ENCODE data around the gene GOLGA6D. TPM values are rescaled to one million over a fixed set of nuclear protein-coding genes. Genes with fewer than 3 reads are reported as not detected.
"Not testable (repeated sequence)": the region's sequence is repeated elsewhere in the genome, so short reads cannot be mapped to it uniquely, and the experiment has no call there.

GOLGA6D gene
- total and polyA plus RNA-seq, 4 donors = 0.12 TPM; not detected in 3

- Histone ChIP-seq H3K27me3 (ENCODE audit: control insufficient read depth in 3 of 3, insufficient read depth in 3 of 3, low read length in 2 of 3) (peaks cover 0 to 3% (median 0%) of the 10 kb centered on the region in 3 donors), H3K4me1 (ENCODE audit: control insufficient read depth in 5 of 5, insufficient read depth in 5 of 5, low read length in 5 of 5) (no peaks in the 10 kb centered on the region), H3K9ac (ENCODE audit: insufficient read depth in 1 of 2, low read length in 2 of 2) (no peak overlapping the region), H3K4me3 (no peak overlapping the region), H3K36me3 (ENCODE audit: control insufficient read depth in 4 of 4, insufficient read depth in 4 of 4, low read length in 4 of 4) (no peaks in the 10 kb centered on the region), H3K9me3 (ENCODE audit: control insufficient read depth in 4 of 4, insufficient read depth in 3 of 4, low read length in 3 of 4) (no peaks in the 10 kb centered on the region), H3K27ac (ENCODE audit: low read depth in 1 of 2, low read length in 1 of 2) (no peak overlapping the region)
- DNase-seq (no peak), ATAC-seq (ENCODE audit: insufficient read depth, low FRiP score) (no peak)
- 88 to 92% methylated on average over 13 of the region's 13 CpGs for WGBS, 2 donors
- TF ChIP-seq, protein P1, sequence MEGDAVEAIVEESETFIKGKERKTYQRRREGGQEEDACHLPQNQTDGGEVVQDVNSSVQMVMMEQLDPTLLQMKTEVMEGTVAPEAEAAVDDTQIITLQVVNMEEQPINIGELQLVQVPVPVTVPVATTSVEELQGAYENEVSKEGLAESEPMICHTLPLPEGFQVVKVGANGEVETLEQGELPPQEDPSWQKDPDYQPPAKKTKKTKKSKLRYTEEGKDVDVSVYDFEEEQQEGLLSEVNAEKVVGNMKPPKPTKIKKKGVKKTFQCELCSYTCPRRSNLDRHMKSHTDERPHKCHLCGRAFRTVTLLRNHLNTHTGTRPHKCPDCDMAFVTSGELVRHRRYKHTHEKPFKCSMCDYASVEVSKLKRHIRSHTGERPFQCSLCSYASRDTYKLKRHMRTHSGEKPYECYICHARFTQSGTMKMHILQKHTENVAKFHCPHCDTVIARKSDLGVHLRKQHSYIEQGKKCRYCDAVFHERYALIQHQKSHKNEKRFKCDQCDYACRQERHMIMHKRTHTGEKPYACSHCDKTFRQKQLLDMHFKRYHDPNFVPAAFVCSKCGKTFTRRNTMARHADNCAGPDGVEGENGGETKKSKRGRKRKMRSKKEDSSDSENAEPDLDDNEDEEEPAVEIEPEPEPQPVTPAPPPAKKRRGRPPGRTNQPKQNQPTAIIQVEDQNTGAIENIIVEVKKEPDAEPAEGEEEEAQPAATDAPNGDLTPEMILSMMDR (IDR thresholded peaks at IDR 0.05; ENCODE audit: control extremely low read depth, extremely low read depth) = no peak
These were observed 30.6 kb downstream of the GOLGA6D start for GRCh38 chr15:75313116-75313845.

DNA sequence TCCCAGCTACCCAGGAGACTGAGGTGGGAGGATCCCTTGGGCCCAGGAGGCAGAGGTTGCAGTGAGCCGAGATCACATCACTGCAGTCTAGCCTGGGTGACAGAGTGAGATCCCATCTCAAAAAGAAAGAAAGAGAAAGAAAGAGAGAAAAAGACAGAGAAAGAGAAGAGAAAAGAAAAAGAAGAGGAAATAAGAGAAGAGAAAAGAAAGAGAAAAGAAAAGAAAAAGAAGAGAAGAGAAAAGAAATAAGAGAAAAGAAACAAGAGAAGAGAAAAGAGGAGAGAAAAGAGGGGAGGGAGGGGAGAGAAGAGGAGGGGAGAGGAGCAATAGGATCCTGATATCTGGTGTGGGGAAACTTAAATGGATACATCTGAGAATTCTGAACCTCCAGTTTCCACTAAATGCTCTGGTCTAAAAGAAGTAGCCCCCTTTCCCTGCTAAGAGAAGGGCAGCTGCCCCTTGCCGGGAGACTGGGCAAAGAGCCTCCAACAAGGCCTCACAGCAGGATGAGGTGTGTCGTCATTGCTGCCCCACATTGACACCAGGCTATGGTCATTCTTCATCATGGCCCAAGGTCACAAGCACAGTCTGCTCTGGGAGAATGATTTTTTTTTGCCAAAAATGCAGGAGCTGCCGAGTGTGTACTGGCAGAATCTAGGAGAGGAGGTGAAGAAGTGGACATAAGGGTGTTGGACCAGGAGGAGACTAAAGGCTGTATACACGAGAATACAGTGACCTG lies 32.1 kb downstream of the GOLGA6D start:
- DNase-seq (no peak), ATAC-seq (ENCODE audit: insufficient read depth, low FRiP score) (no peak)
- no peaks in the 10 kb centered on the region for H3K36me3 ChIP-seq (ENCODE audit: control insufficient read depth in 4 of 4, insufficient read depth in 4 of 4, low read length in 4 of 4)
- H3K27me3 ChIP-seq (ENCODE audit: control insufficient read depth in 3 of 3, insufficient read depth in 3 of 3, low read length in 2 of 3) = peaks cover 0 to 3% (median 0%) of the 10 kb centered on the region in 3 donors
- H3K9me3 ChIP-seq (ENCODE audit: control insufficient read depth in 4 of 4, insufficient read depth in 3 of 4, low read length in 3 of 4) = no peaks in the 10 kb centered on the region
- TF ChIP-seq, protein P1 (IDR thresholded peaks at IDR 0.05; ENCODE audit: control extremely low read depth, extremely low read depth) = no peak
- H3K4me3 ChIP-seq = no peak overlapping the region
- H3K4me1 ChIP-seq (ENCODE audit: control insufficient read depth in 5 of 5, insufficient read depth in 5 of 5, low read length in 5 of 5) = no peaks in the 10 kb centered on the region
- H3K27ac ChIP-seq (ENCODE audit: low read depth in 1 of 2, low read length in 1 of 2) = no peak overlapping the region
- H3K9ac ChIP-seq (ENCODE audit: insufficient read depth in 1 of 2, low read length in 2 of 2) = no peak overlapping the region
- WGBS, 2 donors = 75 to 81% methylated on average over 5 of the region's 5 CpGs

DNA sequence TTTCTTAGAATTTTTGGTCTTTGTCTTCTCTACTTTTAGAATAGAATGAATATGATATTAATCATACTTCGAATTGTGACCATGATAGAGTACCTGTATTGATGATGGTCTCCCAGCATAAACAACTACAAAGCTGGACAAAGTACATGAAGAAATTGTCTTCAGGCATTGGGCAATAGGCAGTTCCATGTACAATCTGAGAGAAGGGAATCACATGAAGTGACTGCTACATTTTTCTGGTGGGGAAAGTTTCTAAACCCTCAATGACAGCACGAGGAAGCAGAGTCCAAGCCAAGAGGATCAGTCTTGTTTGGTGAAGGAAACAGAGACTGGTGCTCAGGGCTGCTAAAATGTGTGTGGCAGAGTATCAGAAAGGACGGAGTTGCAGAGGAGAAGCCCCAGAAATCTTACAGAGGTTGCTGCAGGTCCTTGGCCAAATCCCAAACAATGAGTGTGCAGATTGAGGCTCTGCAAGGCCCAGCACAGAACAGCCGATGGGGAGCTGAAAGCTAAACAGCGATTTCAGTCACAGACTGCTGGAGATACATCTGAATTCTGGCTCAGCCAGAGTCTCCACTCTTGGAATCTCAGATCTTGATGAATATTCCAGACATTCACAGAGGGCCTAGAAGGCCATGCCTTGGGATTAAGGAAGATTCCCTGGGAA lies 36.7 kb downstream of the GOLGA6D start:
- not testable (repeated sequence) for H3K4me1 ChIP-seq (ENCODE audit: control insufficient read depth in 5 of 5, insufficient read depth in 5 of 5, low read length in 5 of 5); DNase-seq; ATAC-seq (ENCODE audit: insufficient read depth, low FRiP score); H3K27me3 ChIP-seq (ENCODE audit: control insufficient read depth in 3 of 3, insufficient read depth in 3 of 3, low read length in 2 of 3); H3K4me3 ChIP-seq; H3K9ac ChIP-seq (ENCODE audit: insufficient read depth in 1 of 2, low read length in 2 of 2); H3K36me3 ChIP-seq (ENCODE audit: control insufficient read depth in 4 of 4, insufficient read depth in 4 of 4, low read length in 4 of 4); H3K27ac ChIP-seq (ENCODE audit: low read depth in 1 of 2, low read length in 1 of 2); H3K9me3 ChIP-seq (ENCODE audit: control insufficient read depth in 4 of 4, insufficient read depth in 3 of 4, low read length in 3 of 4)
- WGBS, 2 donors = 82 to 87% methylated on average over 5 of the region's 5 CpGs

DNA sequence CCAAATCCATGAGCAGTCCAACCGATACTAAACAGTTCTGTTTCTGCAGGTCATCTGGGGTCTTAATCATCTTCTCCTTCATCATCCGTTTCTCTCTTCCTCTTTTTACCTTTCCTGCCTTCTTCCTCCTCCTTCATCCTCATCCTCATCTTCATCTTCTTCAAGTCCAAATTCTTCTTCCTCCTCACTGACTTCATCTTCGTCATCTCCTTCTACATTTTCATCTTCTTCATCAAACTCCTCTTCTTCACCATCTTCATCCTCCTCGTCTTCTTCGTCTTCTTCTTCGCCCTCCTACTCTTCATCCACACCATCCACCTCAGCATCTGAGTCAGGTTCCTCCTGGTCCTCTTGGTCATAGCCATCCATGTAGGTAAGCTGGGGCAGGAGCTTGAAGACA lies 39.1 kb downstream of the GOLGA6D start:
- TF ChIP-seq, protein P1 (IDR thresholded peaks at IDR 0.05; ENCODE audit: control extremely low read depth, extremely low read depth) = no peak
- no peak for DNase-seq
- no peaks in the 10 kb centered on the region for H3K4me1 ChIP-seq (ENCODE audit: control insufficient read depth in 5 of 5, insufficient read depth in 5 of 5, low read length in 5 of 5)
- H3K36me3 ChIP-seq (ENCODE audit: control insufficient read depth in 4 of 4, insufficient read depth in 4 of 4, low read length in 4 of 4) = no peaks in the 10 kb centered on the region
- no peak overlapping the region for H3K27ac ChIP-seq (ENCODE audit: low read depth in 1 of 2, low read length in 1 of 2)
- H3K9ac ChIP-seq (ENCODE audit: insufficient read depth in 1 of 2, low read length in 2 of 2) = no peak overlapping the region
- no peaks in the 10 kb centered on the region for H3K27me3 ChIP-seq (ENCODE audit: control insufficient read depth in 3 of 3, insufficient read depth in 3 of 3, low read length in 2 of 3)
- no peak overlapping the region for H3K4me3 ChIP-seq
- no peak for ATAC-seq (ENCODE audit: insufficient read depth, low FRiP score)
- H3K9me3 ChIP-seq (ENCODE audit: control insufficient read depth in 4 of 4, insufficient read depth in 3 of 4, low read length in 3 of 4) = no peaks in the 10 kb centered on the region
- 80 to 89% methylated on average over 6 of the region's 6 CpGs for WGBS, 2 donors
